Smooth muscle cell (in vitro differentiated cells): ENCODE results near the gene SLC12A2. TPM values are rescaled to one million over a fixed set of nuclear protein-coding genes. Genes with fewer than 3 reads are reported as not detected.

Experiments
- DNase-seq: peaks from one replicate; lab custom pipeline; 2025; ENCODE audit not compliant: unreplicated experiment; lab: John Stamatoyannopoulos, UW
- H2AFZ ChIP-seq: fragments of 200-600 bp; sonication (generic); 2 replicates; pipeline ENCODE4 v1.6.0; 2016; ENCODE audit warnings: antibody characterized with exemption, low read depth, mild to moderate bottlenecking
- H3F3A ChIP-seq: fragments of 200-600 bp; sonication (generic); 2 replicates; pipeline ENCODE4 v1.6.0; 2017; ENCODE audit warnings: antibody characterized with exemption, low read depth
- H3K27ac ChIP-seq: fragments of 200-600 bp; sonication (generic); 2 replicates; pipeline ENCODE4 v1.5.1; 2016; ENCODE audit warnings: low read depth, mild to moderate bottlenecking
- H3K27me3 ChIP-seq: fragments of 200-600 bp; sonication (generic); 2 replicates; pipeline ENCODE4 v1.6.1; 2016; ENCODE audit warnings: low read depth, mild to moderate bottlenecking
- H3K36me3 ChIP-seq: fragments of 200-600 bp; sonication (generic); 2 replicates; pipeline ENCODE4 v1.5.1; 2016; ENCODE audit warnings: low read depth
- H3K4me1 ChIP-seq: fragments of 200-600 bp; sonication (generic); 2 replicates; pipeline ENCODE4 v1.5.1; 2016; ENCODE audit warnings: low read depth
- H3K4me2 ChIP-seq: fragments of 200-600 bp; sonication (generic); 2 replicates; pipeline ENCODE4 v1.6.0; 2016; ENCODE audit warnings: mild to moderate bottlenecking
- H3K4me3 ChIP-seq: fragments of 200-600 bp; sonication (generic); 2 replicates; pipeline ENCODE4 v1.5.1; 2016; ENCODE audit warnings: mild to moderate bottlenecking
- H3K79me2 ChIP-seq: fragments of 200-600 bp; sonication (generic); 2 replicates; pipeline ENCODE4 v1.6.0; 2016; ENCODE audit warnings: low read depth, mild to moderate bottlenecking
- H3K9ac ChIP-seq: fragments of 200-600 bp; sonication (generic); 2 replicates; pipeline ENCODE4 v1.6.0; 2016; ENCODE audit warnings: low read depth
- H3K9me3 ChIP-seq: fragments of 200-600 bp; sonication (generic); replicated peaks from 2 replicates; pipeline ENCODE4 v1.5.1; 2016; ENCODE audit warnings: low read depth
- H4K20me1 ChIP-seq: fragments of 200-600 bp; sonication (generic); 2 replicates; pipeline ENCODE4 v1.6.0; 2016; ENCODE audit warnings: low read depth
- WGBS: methylation state at CpG from one replicate; pipeline ENCODE4 v1.1.7; 2016; ENCODE audit warnings: low lambda C conversion rate; 5-methylcytosine and 5-hydroxymethylcytosine counted together
- polyA plus RNA-seq: library from polyadenylated mRNA; unstranded; fragments of >200 nt; fragmentation: Nextera tagmentation; extraction: Ambion mirVana; gene quantifications from 2 replicates; pipeline ENCODE4 v1.2.1, GENCODE V29; 2016
- total RNA-seq: library from RNA; depleted of rRNA; stranded (reverse); fragments of >200 nt; gene quantifications from 2 replicates; pipeline ENCODE4 v1.2.3, GENCODE V29; 2014
- TF ChIP-seq, protein P1 (sequence below): fragments of 200-600 bp; sonication (generic); IDR thresholded peaks from 2 replicates; pipeline ENCODE4 v1.5.1; 2017; ENCODE audit warnings: borderline replicate concordance, mild to moderate bottlenecking, antibody characterized with exemption; ENCODE audit not compliant: insufficient read depth, poor library complexity, severe bottlenecking

The SLC12A2 gene
- total and polyA plus RNA-seq, 2 experiments from 2014 or later: 5.5 to 17.2 TPM

DNA sequence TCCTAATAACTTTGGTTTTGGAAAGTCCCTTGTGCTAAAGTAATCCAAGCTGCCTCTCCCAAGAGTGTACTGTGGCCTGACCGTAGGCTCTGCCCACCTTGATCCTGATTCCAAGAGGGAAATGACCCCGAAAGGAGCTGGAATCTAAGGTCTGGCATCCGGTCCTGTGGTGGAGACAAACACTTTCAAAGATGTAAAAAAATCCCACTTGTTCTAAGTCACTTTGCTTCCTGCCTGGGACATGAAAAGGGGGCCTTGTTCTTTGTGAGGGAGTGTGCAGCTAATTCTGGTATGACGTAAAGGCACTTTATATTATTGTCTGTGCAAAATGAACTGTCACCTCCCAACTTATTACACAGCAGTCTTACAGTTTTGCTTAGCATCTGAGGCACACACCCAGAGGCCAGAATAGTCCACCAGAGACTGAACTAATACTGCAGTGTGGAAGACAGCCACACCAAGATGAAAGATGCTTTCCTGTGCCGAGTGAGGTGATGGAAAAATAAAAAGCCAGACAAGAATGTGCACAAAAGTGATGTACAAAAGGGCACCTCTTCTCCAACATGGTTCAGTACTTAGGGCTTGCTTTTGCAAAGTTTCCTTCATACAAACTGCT, 128.7 kb downstream of the SLC12A2 start:
- Histone ChIP-seq H3K4me2 (no peak overlapping the region), H3F3A (no peaks in the 10 kb centered on the region), H3K9ac (no peak overlapping the region), H3K27me3 (no peaks in the 10 kb centered on the region), H2AFZ (no peak overlapping the region), H3K27ac (no peak overlapping the region), H3K36me3 (no peaks in the 10 kb centered on the region), H4K20me1 (no peaks in the 10 kb centered on the region), H3K79me2 (no peaks in the 10 kb centered on the region), H3K4me1 (no peaks in the 10 kb centered on the region), H3K9me3 (no peaks in the 10 kb centered on the region), H3K4me3 (no peak overlapping the region)
- no peak for DNase-seq
- WGBS: 81% methylated on average over 5 of the region's 5 CpGs
- TF ChIP-seq, protein P1, sequence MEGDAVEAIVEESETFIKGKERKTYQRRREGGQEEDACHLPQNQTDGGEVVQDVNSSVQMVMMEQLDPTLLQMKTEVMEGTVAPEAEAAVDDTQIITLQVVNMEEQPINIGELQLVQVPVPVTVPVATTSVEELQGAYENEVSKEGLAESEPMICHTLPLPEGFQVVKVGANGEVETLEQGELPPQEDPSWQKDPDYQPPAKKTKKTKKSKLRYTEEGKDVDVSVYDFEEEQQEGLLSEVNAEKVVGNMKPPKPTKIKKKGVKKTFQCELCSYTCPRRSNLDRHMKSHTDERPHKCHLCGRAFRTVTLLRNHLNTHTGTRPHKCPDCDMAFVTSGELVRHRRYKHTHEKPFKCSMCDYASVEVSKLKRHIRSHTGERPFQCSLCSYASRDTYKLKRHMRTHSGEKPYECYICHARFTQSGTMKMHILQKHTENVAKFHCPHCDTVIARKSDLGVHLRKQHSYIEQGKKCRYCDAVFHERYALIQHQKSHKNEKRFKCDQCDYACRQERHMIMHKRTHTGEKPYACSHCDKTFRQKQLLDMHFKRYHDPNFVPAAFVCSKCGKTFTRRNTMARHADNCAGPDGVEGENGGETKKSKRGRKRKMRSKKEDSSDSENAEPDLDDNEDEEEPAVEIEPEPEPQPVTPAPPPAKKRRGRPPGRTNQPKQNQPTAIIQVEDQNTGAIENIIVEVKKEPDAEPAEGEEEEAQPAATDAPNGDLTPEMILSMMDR: no peak

DNA sequence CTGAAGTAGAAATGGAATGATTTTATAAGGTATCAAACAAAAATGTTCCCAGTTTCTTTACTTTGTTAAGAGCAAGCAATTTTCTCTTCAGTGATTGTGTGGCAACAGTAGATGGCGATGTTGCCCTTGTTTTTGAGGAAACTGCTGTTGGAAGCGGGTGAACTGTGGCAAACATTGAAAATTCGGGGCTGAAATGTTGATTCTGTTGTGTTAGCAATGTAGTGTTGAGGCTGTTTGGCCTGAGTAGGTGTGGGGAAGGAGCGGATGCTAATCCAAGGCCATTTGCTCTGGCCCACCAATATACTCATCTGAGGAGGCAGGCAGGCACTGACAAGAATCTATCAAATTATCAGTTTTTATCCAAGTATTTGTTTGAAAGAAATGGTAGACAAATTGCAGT, 129.8 kb downstream of the SLC12A2 start:
- H3K79me2 ChIP-seq: no peaks in the 10 kb centered on the region
- H3F3A ChIP-seq: no peaks in the 10 kb centered on the region
- TF ChIP-seq, protein P1: peak; percentile 84
- no peaks in the 10 kb centered on the region for H3K36me3 ChIP-seq
- H3K4me2 ChIP-seq: no peak overlapping the region
- DNase-seq: no peak
- no peak overlapping the region for H3K9ac ChIP-seq
- H3K27ac ChIP-seq: no peak overlapping the region
- 11% methylated on average over 4 of the region's 4 CpGs for WGBS
- H2AFZ ChIP-seq: no peak overlapping the region
- H3K4me3 ChIP-seq: no peak overlapping the region
- H3K9me3 ChIP-seq: no peaks in the 10 kb centered on the region
- no peaks in the 10 kb centered on the region for H4K20me1 ChIP-seq
- no peaks in the 10 kb centered on the region for H3K27me3 ChIP-seq
- H3K4me1 ChIP-seq: no peaks in the 10 kb centered on the region

DNA sequence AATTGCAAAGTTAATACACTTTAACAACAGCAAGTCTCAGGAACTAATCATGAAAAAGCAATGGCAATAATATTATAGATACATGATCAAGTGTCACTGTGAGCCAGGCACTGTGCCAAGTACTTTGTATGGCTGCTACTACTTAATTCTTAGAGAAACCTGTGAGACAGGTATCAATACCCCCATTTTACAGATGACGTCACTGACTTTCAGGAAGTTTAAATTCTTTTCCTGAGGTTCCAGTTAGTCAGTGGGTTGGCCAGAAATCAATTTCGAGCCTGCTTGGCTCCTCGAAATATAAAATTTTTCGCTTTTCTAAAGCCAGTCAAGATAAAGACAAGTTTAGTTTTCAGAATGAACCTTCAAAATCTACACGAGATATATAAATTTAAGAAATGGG, 130.3 kb downstream of the SLC12A2 start:
- WGBS: 83% methylated on average over 5 of the region's 5 CpGs
- H3K4me2 ChIP-seq: no peak overlapping the region
- no peaks in the 10 kb centered on the region for H3K79me2 ChIP-seq
- no peaks in the 10 kb centered on the region for H3K36me3 ChIP-seq
- no peak overlapping the region for H3K4me3 ChIP-seq
- no peak overlapping the region for H3K27ac ChIP-seq
- no peaks in the 10 kb centered on the region for H3K4me1 ChIP-seq
- no peaks in the 10 kb centered on the region for H3K27me3 ChIP-seq
- H2AFZ ChIP-seq: no peak overlapping the region
- no peaks in the 10 kb centered on the region for H4K20me1 ChIP-seq
- no peak overlapping the region for H3K9ac ChIP-seq
- no peaks in the 10 kb centered on the region for H3K9me3 ChIP-seq
- TF ChIP-seq, protein P1: no peak
- DNase-seq: no peak
- no peaks in the 10 kb centered on the region for H3F3A ChIP-seq

GRCh38 chr5:128216285-128216684, 132.7 kb downstream of the SLC12A2 start:
- H4K20me1 ChIP-seq: no peaks in the 10 kb centered on the region
- no peak overlapping the region for H3K27ac ChIP-seq
- no peaks in the 10 kb centered on the region for H3K27me3 ChIP-seq
- no peaks in the 10 kb centered on the region for H3F3A ChIP-seq
- H3K36me3 ChIP-seq: no peaks in the 10 kb centered on the region
- DNase-seq: no peak
- WGBS: 82% methylated on average over 7 of the region's 7 CpGs
- no peaks in the 10 kb centered on the region for H3K9me3 ChIP-seq
- H3K9ac ChIP-seq: no peak overlapping the region
- H3K4me2 ChIP-seq: no peak overlapping the region
- no peak overlapping the region for H2AFZ ChIP-seq
- H3K79me2 ChIP-seq: no peaks in the 10 kb centered on the region
- no peak overlapping the region for H3K4me3 ChIP-seq
- TF ChIP-seq, protein P1: no peak
- no peaks in the 10 kb centered on the region for H3K4me1 ChIP-seq
